SIG-M5 treated with dmso at 0.1 percent for 504 hours (cell line): ENCODE results near the gene VOPP1.
"Not testable (repeated sequence)": the region's sequence is repeated elsewhere in the genome, so short reads cannot be mapped to it uniquely, and the experiment has no call there.

Source experiments
- DNase-seq: peaks from one replicate; lab custom pipeline; 2025; ENCODE audit not compliant: unreplicated experiment; lab: John Stamatoyannopoulos, UW

VOPP1 gene

GRCh38 chr7:55587687-55588378, 15.5 kb upstream of the VOPP1 start:
- DNase-seq: no peak

- DNase-seq: not testable (repeated sequence)
Observed at GRCh38 chr7:55582656-55583055, 10.4 kb upstream of the VOPP1 start.

- DNase-seq: no peak
Observed at GRCh38 chr7:55576753-55577152, 4.5 kb upstream of the VOPP1 start.

- DNase-seq: no peak
Observed at GRCh38 chr7:55575733-55576132, 3.4 kb upstream of the VOPP1 start.

- DNase-seq: no peak
Observed at GRCh38 chr7:55575098-55575497, 2.8 kb upstream of the VOPP1 start.

GRCh38 chr7:55574051-55574717, 1.9 kb upstream of the VOPP1 start:
- peak; percentile 38 for DNase-seq

- DNase-seq: no peak
Observed at GRCh38 chr7:55573234-55573900, 1.1 kb upstream of the VOPP1 start.

GRCh38 chr7:55571511-55572377, 558 bp downstream of the VOPP1 start:
- DNase-seq: peak; percentile 46

GRCh38 chr7:55570939-55571338, 1.4 kb downstream of the VOPP1 start:
- no peak for DNase-seq

- DNase-seq: no peak
Observed at GRCh38 chr7:55570218-55570873, 2.0 kb downstream of the VOPP1 start.

- DNase-seq: no peak
Observed at GRCh38 chr7:55569797-55570196, 2.5 kb downstream of the VOPP1 start.

GRCh38 chr7:55569269-55569663, 3.0 kb downstream of the VOPP1 start:
- no peak for DNase-seq

- no peak for DNase-seq
Observed at GRCh38 chr7:55568613-55569268, 3.6 kb downstream of the VOPP1 start.

GRCh38 chr7:55567571-55567970, 4.7 kb downstream of the VOPP1 start:
- DNase-seq: no peak

GRCh38 chr7:55565681-55566080, 6.6 kb downstream of the VOPP1 start:
- DNase-seq: no peak

GRCh38 chr7:55563596-55564325, 8.5 kb downstream of the VOPP1 start:
- no peak for DNase-seq

- peak; percentile 9 for DNase-seq
Observed at GRCh38 chr7:55561690-55562089, 10.6 kb downstream of the VOPP1 start.

GRCh38 chr7:55558962-55559920, 13.1 kb downstream of the VOPP1 start:
- no peak for DNase-seq
